ENCODE data around the gene SEC11C.
"Not testable (repeated sequence)": the region's sequence is repeated elsewhere in the genome, so short reads cannot be mapped to it uniquely, and the experiment has no call there.

Gene SEC11C

DNA sequence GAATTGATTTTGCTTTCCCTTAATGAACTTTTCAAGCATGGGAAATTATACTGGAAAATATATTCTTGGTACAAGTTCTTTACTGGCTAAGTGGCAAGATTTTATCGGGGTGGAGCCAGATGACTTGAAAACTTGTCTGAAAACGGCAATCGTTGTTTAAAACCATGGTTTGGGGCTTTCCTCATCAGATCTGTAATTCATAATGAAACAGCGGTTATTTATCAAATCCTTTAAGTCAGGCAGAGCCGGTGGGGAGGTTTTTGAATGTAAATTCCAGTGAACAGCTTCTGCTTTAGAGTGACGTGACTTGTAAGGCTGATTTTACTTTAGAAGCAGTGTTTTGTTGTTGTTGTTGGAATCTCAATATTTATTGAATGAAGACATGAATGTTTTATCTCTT is 2.6 kb downstream of the SEC11C start:
- TF ChIP-seq, protein P1, sequence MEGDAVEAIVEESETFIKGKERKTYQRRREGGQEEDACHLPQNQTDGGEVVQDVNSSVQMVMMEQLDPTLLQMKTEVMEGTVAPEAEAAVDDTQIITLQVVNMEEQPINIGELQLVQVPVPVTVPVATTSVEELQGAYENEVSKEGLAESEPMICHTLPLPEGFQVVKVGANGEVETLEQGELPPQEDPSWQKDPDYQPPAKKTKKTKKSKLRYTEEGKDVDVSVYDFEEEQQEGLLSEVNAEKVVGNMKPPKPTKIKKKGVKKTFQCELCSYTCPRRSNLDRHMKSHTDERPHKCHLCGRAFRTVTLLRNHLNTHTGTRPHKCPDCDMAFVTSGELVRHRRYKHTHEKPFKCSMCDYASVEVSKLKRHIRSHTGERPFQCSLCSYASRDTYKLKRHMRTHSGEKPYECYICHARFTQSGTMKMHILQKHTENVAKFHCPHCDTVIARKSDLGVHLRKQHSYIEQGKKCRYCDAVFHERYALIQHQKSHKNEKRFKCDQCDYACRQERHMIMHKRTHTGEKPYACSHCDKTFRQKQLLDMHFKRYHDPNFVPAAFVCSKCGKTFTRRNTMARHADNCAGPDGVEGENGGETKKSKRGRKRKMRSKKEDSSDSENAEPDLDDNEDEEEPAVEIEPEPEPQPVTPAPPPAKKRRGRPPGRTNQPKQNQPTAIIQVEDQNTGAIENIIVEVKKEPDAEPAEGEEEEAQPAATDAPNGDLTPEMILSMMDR (IDR thresholded peaks at IDR 0.05; ENCODE audit: insufficient read depth, low read length, missing control alignments): no peak
- POLR2A ChIA-PET: no interaction called here
- DNase-seq (ENCODE audit: low read depth, low spot score): no peak
- no peak overlapping the region for H3K4me3 ChIP-seq (ENCODE audit: low read depth, low read length)
- CTCF ChIA-PET: no interaction called here

DNA sequence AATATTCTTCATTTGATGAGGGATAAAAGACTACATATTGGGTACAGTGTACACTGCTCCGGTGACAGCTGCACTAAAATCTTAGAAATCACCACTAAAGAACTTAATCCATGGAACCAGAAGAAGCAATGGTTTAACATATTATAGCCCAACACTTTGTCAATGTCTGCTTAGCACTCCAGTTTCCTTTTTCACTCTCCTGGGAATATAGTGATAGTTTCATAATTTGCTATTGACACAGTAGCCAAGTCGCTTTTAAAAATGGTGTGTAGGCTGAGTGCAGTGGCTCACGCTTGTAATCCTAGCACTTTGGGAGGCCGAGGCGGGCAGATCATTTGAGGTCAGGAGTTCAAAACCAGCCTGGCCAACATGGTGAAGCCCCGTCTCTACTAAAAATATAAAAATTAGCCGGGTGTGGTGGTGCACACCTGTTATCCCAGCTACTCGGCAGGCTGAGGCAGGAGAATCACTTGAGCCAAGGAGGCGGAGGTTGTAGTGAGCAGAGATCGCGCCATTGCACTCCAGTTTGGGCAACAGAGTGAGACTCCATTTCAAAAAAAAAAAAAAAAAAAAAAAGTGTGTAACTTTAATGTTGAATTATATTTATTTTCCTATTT is 3.2 kb downstream of the SEC11C start:
- DNase-seq (ENCODE audit: low read depth, low spot score); CTCF ChIA-PET; H3K4me3 ChIP-seq (ENCODE audit: low read depth, low read length): not testable (repeated sequence)
- POLR2A ChIA-PET: interaction anchor here (0.6 to 0.7 kb wide), 2 partner anchors 10 to 35 kb away, joined by 3 to 6 read pairs; no protein-coding TSS in a partner anchor

DNA sequence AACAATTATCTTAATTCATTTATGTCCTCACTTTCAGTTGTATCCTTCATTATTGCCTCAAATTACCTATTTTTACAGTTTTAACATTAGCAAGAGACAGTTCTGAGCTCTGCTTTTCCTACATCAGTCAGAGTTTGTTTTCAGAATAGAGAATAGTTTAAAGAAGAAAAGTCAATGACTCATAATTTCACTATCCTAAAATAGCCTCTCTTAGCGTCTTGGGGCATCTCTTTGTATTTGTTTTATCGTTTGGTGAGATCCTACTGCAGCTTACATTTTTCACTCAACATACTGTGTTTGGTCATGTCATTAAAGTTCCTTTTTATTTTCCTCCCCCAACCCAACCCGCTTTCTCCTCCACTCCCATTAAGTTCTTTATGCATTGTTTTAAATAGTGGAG is 3.8 kb downstream of the SEC11C start:
- no peak overlapping the region for H3K4me3 ChIP-seq (ENCODE audit: low read depth, low read length)
- DNase-seq (ENCODE audit: low read depth, low spot score): no peak
- TF ChIP-seq, protein P1 (IDR thresholded peaks at IDR 0.05; ENCODE audit: insufficient read depth, low read length, missing control alignments): no peak
- ChIA-PET POLR2A (interaction anchor here (0.6 to 0.7 kb wide), 2 partner anchors 11 to 35 kb away, joined by 3 to 6 read pairs; no protein-coding TSS in a partner anchor), CTCF (no interaction called here)

DNA sequence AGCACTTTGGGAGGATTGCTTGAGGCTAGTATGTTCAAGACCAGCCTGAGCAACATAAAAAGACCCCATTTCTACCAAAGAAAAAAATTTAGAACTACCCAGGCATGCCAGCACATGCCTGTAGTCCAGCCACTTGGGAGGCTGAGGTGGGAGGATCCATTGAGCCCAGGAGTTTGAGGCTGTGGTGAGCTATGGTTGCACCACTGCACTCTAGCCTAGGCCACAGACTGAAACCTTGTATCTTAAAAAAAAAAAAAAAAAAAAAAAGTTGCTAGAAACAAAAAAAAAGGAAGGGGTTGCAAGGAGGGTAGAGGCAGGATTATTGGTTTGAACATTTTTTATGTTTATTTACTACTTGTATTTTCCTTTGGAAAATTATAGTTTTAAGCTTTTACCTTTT is 4.8 kb downstream of the SEC11C start:
- TF ChIP-seq, protein P1 (IDR thresholded peaks at IDR 0.05; ENCODE audit: insufficient read depth, low read length, missing control alignments): no peak
- H3K4me3 ChIP-seq (ENCODE audit: low read depth, low read length): no peak overlapping the region
- CTCF ChIA-PET: no interaction called here
- no peak for DNase-seq (ENCODE audit: low read depth, low spot score)
- POLR2A ChIA-PET: no interaction called here

DNA sequence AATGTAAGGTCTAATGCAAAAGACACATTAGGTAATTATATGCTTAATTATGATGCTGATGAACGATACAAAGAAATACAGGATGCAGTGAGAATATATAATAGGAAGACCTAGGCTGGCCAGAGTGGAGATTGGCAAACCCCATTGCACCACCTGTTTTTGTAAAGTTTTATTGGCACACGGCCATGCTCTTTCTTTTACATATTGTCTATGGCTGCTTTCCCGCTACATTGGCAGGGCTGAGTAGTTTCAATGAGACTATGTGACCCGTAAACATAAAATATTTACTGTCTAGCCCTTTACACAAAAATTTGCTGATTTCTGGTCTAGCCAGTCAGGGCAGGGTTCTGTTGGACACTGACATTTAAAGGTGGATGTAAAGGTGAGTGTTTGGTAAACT is 5.4 kb downstream of the SEC11C start:
- CTCF ChIA-PET: no interaction called here
- no peak for DNase-seq (ENCODE audit: low read depth, low spot score)
- H3K4me3 ChIP-seq (ENCODE audit: low read depth, low read length): no peak overlapping the region
- POLR2A ChIA-PET: no interaction called here
- TF ChIP-seq, protein P1 (IDR thresholded peaks at IDR 0.05; ENCODE audit: insufficient read depth, low read length, missing control alignments): no peak

DNA sequence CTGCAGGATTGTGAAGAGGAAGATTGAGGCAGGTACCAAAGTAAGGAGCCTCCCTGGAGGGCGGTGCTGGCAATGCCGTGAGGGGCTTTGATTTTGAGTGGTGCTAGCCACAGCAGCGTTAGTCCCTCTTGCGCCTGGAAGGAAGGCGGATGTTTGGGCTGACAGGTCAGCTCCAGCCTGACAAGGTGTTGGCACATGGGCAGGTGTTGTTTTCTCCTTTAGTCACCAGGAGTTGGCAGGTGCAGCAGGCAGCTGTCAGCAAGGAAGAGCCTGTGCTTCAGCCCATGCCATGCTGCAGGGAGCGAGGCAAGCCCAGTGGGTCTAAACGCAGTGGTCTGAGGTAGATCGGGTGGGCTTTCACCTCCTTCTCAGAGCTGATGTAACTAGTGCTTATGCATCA is 8.5 kb downstream of the SEC11C start:
- no peak for DNase-seq (ENCODE audit: low read depth, low spot score)
- POLR2A ChIA-PET: no interaction called here
- TF ChIP-seq, protein P1 (IDR thresholded peaks at IDR 0.05; ENCODE audit: insufficient read depth, low read length, missing control alignments): no peak
- CTCF ChIA-PET: interaction anchor here (0.8 kb wide), 1 partner anchor 9 kb away, joined by 3 read pairs; no protein-coding TSS in a partner anchor
- H3K4me3 ChIP-seq (ENCODE audit: low read depth, low read length): no peak overlapping the region

DNA sequence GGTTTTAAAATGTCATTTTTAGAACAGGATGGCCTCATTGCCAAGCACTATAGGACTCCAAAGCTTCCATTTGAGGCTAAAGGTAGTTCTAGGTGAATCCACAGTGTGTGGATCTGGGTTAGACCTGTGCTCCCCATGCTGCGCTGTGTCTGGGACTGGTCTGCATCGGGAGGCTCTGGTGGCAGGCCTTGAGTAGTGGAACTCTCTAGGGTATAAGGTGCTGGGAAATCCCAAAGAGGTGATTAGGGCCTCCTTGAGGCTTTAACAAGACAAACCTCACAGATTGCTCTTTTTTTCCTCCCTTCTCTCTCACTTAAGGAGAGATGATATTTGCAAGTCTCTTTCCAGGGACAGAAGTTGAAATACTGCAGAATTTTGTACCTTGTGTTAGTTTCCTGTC is 9.3 kb downstream of the SEC11C start:
- no peak overlapping the region for H3K4me3 ChIP-seq (ENCODE audit: low read depth, low read length)
- TF ChIP-seq, protein P1 (IDR thresholded peaks at IDR 0.05; ENCODE audit: insufficient read depth, low read length, missing control alignments): no peak
- DNase-seq (ENCODE audit: low read depth, low spot score): no peak
- ChIA-PET CTCF (interaction anchor here (0.8 kb wide), 1 partner anchor 8 kb away, joined by 3 read pairs; no protein-coding TSS in a partner anchor), POLR2A (no interaction called here)

All from AG04449 (cell line).